Suprapubic skin (tissue), 3 donors: Measurements from ENCODE around the gene FAM81B.

ENCODE experiments used
- POLR2A ChIP-seq, 2 donors: fragments of 450-650 bp; IDR thresholded peaks; one replicate each; pipeline ENCODE4 v1.6.1; 2017; ENCODE audit warnings: antibody characterized with exemption in 2 of 2, mild to moderate bottlenecking in 2 of 2, moderate library complexity in 2 of 2
- TF ChIP-seq, protein P1 (sequence below), 2 donors: fragments of 200-600 bp in 1 of 2; fragments of 450-650 bp in 1 of 2; sonication (generic) in 1 of 2; IDR thresholded peaks; one replicate each; pipeline ENCODE4 v1.5.1; 2016 to 2019; ENCODE audit warnings: antibody characterized with exemption in 2 of 2, mild to moderate bottlenecking in 1 of 2, moderate library complexity in 1 of 2

DNA sequence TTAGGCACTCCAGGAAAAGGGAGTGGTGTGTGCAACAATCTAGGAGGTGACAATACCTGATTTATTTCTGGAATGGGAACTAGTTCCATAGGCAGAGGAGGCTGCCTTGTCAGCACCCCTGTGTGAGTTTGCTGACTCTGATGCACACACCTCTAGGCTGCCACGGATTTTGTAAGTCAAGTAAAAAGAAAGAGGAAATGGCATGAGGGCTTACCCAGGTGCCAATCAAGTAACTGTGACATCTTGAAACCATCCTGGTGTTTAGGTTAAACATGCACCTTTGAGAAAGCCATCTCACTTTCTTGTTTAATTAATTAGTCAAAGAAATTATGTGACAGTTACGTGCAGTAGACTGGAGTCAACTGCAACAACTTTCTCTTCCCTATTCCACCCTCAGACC, 32.3 kb upstream of the FAM81B start:
- TF ChIP-seq, protein P1, sequence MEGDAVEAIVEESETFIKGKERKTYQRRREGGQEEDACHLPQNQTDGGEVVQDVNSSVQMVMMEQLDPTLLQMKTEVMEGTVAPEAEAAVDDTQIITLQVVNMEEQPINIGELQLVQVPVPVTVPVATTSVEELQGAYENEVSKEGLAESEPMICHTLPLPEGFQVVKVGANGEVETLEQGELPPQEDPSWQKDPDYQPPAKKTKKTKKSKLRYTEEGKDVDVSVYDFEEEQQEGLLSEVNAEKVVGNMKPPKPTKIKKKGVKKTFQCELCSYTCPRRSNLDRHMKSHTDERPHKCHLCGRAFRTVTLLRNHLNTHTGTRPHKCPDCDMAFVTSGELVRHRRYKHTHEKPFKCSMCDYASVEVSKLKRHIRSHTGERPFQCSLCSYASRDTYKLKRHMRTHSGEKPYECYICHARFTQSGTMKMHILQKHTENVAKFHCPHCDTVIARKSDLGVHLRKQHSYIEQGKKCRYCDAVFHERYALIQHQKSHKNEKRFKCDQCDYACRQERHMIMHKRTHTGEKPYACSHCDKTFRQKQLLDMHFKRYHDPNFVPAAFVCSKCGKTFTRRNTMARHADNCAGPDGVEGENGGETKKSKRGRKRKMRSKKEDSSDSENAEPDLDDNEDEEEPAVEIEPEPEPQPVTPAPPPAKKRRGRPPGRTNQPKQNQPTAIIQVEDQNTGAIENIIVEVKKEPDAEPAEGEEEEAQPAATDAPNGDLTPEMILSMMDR (IDR thresholded peaks at IDR 0.05): no peak
- no peak for TF ChIP-seq POLR2A (IDR thresholded peaks at IDR 0.05)
